WI38 (cell line): ENCODE data around the gene HOXC6.

Experiments used
- H3K4me3 ChIP-seq: 2 replicates; pipeline ENCODE4 v1.5.1; 2011; ENCODE audit warnings: low read depth, mild to moderate bottlenecking, control low read depth, low read length
- CTCF ChIP-seq: IDR thresholded peaks from 2 replicates; pipeline ENCODE4 v1.5.1; 2012; ENCODE audit warnings: low read depth, mild to moderate bottlenecking, control low read depth, low read length

The HOXC6 gene

GRCh38 chr12:54016051-54016450 lies 12.2 kb upstream of the HOXC6 start:
- H3K4me3 ChIP-seq: no peak overlapping the region
- TF ChIP-seq CTCF: no peak

- no peak for TF ChIP-seq CTCF
- no peak overlapping the region for H3K4me3 ChIP-seq
These were observed 11.7 kb upstream of the HOXC6 start for GRCh38 chr12:54016478-54016964.

- TF ChIP-seq CTCF: no peak
- H3K4me3 ChIP-seq: no peak overlapping the region
These were observed 11.0 kb upstream of the HOXC6 start for GRCh38 chr12:54017027-54017788.

GRCh38 chr12:54017878-54018467 lies 10.3 kb upstream of the HOXC6 start:
- TF ChIP-seq CTCF: no peak
- H3K4me3 ChIP-seq: no peak overlapping the region

- no peak overlapping the region for H3K4me3 ChIP-seq
- TF ChIP-seq CTCF: no peak
These were observed 9.7 kb upstream of the HOXC6 start for GRCh38 chr12:54018468-54018984.

- H3K4me3 ChIP-seq: no peak overlapping the region
- no peak for TF ChIP-seq CTCF
These were observed 9.0 kb upstream of the HOXC6 start for GRCh38 chr12:54019091-54019811.
